NCI-H2029 treated with DMSO at 0.1 percent for 48 hours (cell line): Measurements from ENCODE around the gene SIRT3.

Experiments used
- DNase-seq: peaks from one replicate; lab custom pipeline; 2025; lab: John Stamatoyannopoulos, UW

The SIRT3 gene

GRCh38 chr11:215581-216037, 20.5 kb downstream of the SIRT3 start:
- DNase-seq = no peak

DNA sequence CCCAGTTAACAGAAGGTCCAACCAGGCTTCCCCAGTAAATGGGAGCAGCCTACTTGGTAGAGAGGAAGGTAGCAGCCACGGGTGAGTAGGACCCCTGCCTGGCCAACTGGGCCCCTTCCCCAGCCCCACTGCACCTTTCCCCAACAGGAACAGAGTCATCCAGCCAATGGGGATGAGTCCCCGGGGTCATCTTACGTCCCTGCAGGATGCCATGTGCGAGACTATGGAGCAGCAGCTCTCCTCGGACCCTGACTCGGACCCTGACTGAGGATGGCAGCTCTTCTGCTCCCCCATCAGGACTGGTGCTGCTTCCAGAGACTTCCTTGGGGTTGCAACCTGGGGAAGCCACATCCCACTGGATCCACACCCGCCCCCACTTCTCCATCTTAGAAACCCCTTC, 22.1 kb downstream of the SIRT3 start:
- DNase-seq = no peak

DNA sequence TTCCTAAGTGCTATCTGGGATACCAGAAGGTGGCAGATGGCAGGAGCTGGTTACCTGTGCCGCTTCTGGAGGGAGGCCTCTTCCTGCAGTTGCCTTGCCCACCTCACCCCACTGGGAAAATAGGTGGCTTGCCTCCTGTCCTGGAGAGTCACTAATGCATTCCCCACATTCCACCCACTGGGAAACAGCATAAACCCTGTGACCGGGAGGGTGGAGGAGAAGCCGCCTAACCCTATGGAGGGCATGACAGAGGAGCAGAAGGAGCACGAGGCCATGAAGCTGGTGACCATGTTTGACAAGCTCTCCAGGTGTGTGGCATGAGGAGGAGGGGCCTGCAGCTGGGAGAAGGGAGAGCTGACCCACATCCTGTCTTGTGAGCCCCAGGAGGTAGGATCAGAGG, 23.0 kb downstream of the SIRT3 start:
- DNase-seq = no peak

DNA sequence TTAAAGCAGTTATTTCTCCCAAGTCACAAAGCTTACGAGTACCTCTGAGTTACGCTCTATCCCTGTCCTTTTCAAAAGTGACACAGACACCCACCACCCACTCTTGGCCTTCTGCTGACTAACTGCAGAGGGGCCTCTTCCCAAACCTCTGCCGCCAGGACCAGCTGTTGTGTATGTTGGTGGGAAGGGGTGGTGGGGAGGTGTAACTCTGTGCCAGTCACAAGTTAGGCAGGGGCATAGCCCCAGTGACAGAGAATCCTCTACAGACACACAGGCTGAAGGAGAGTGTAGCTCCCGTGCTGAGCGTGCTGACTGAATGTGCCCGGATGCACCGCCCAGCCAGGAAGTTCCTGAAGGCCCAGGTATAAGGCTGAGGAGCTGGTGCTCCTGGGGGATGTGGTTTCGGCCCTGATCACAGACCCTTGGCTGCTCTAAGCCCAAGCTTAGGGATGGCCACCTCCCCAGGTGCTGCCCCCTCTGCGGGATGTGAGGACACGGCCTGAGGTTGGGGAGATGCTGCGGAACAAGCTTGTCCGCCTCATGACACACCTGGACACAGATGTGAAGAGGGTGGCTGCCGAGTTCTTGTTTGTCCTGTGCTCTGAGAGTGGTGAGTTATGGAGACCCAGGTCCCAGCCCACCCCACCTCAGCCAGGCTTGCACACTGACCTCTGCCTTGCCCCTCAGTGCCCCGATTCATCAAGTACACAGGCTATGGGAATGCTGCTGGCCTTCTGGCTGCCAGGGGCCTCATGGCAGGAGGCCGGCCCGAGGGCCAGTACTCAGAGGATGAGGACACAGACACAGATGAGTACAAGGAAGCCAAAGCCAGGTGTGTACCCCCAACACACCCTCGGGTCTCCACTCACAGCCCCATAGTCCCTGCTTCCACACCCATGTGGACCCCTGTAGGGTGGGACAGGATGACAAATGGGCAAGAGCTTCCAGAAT, 23.7 kb downstream of the SIRT3 start:
- DNase-seq = no peak

- no peak for DNase-seq
Measured at GRCh38 chr11:211741-212140, 24.4 kb downstream of the SIRT3 start.

DNA sequence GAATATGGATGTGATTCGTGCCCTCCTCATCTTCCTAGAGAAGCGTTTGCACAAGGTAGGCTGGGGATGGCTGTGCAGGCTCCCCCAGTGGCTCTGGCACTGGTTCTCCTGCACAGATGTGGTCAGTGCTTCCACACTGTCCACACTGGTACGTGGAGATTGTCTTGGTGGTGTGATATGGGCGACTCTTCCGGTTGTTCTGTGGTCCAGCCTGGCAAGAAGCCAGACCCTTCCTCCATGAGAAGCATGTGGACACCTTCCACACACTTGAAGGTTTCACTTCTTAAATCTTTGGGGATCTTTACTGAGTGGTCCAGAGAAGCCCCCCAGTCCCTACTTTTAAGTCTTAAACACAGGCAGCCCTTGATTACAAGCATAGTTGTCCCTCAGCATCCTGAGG, 24.8 kb downstream of the SIRT3 start:
- no peak for DNase-seq

DNA sequence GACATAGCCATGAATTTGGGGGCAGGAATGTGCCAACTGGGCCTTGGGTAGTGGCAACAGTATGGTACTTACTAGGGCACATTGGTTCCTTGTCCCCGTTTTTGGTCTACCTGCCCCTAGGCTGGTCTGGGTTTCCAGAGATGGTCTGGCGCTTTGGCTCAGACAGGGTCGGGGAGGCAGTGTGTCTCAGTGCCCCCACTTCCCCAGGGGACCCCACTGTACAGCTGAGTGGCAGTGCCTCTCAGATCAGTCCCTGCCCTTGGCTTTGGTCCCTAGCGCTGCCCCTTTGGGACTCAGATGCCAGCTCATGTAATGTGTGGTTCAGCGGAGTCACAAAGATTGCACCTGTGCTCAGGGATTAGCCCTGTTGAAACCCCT, 25.4 kb downstream of the SIRT3 start:
- DNase-seq = no peak

- no peak for DNase-seq
Measured at GRCh38 chr11:210122-210802, 25.9 kb downstream of the SIRT3 start.

DNA sequence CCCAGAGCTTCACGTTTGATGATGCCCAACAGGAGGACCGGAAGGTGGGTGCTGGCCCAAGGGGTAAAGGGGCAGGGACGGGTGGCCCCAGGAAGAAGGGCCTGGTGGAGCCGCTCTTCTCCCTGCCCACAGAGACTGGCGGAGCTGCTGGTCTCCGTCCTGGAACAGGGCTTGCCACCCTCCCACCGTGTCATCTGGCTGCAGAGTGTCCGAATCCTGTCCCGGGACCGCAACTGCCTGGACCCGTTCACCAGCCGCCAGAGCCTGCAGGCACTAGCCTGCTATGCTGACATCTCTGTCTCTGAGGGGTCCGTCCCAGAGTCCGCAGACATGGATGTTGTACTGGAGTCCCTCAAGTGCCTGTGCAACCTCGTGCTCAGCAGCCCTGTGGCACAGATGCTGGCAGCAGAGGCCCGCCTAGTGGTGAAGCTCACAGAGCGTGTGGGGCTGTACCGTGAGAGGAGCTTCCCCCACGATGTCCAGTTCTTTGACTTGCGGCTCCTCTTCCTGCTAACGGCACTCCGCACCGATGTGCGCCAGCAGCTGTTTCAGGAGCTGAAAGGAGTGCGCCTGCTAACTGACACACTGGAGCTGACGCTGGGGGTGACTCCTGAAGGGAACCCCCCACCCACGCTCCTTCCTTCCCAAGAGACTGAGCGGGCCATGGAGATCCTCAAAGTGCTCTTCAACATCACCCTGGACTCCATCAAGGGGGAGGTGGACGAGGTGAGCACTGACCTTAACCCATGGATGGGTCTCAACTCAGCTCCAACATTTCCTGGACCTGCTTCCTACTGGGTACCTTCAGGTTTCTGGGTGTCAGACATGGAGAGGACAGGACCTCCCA, 26.6 kb downstream of the SIRT3 start:
- DNase-seq = no peak

GRCh38 chr11:208917-209260, 27.3 kb downstream of the SIRT3 start:
- DNase-seq = no peak

- DNase-seq = peak; percentile 25
Measured at GRCh38 chr11:208181-208916, 27.8 kb downstream of the SIRT3 start.

GRCh38 chr11:207863-208180, 28.3 kb downstream of the SIRT3 start:
- no peak for DNase-seq

DNA sequence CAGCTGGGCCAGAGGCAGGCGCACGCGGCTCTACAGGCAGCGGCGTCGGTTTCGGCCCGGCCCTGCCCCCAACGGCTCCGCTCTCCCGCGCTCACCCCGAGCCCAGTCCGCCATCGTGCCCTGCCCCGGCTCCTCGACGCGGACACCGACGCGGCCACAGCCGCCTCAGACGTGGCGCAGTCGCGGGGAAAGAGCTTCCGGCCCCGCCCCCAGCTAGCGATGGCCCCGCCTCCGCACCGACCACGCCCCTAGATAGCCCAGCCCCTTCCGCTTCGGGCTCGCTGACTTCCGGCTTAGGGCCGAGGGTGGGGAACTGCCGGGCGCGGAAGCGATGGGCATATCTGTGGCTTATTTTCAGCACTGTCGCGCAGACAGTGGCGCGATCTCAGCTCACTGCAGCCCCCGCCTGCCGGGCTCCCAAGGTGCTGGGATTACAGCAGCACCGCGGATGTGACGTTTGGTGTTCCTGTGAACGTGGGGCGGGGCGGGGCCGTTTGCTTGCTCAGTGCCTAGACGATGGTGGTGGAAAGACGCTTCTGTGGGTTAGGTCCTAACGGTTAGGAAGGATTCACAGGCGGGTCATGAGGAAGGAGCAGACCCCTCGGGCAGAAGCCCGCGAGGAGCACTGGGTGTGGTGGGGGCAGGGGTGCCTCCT, 28.8 kb downstream of the SIRT3 start, which contains the start of the genes BET1L and RIC8A:
BET1L (minus strand) TSS at position 192 of the 655 bp plus-strand sequence; CDS start at position 114, 78 bp downstream.
RIC8A (plus strand) TSS at position 501 of the 655 bp plus-strand sequence. CDS start 1,147 bp downstream, outside the sequence.
- DNase-seq = peak; percentile 85

GRCh38 chr11:206526-207207, 29.5 kb downstream of the SIRT3 start:
- no peak for DNase-seq

GRCh38 chr11:206002-206384, 30.1 kb downstream of the SIRT3 start:
- no peak for DNase-seq

DNA sequence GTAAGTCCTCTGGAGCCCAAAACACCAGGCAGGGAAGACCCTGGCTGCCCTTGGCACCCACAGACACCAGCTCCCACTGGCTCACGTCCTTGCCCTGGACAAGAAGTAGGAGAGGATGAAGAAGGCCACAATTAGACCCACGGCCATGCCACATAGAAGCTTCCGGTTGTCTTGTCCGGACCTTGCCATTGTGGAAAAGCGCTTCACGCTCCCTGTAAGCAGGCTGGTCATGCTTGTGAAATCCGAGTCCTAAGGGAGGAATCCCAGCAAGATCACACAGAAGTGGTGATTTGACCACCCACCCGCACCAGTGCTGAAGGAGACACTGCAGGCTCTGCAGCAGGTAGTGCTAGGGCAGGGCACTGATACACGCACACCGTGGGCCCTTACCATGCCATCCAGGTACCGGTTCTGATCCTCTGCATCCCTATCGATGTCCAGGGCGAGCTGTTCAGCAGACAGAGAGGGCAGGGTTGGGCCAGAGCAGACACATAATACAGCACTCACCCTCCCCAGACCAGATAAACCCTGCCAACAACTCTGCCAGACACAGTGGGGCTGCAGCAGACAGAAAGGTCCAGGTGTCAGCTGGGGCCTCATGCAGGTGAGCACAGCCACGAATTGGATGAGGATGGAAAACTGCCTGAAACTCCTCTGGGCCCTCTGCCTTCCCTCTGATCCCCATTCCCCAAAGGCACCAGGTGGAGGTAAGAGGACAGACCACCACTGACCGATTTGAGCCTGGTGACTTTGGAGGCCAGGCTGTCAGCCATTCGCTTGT, 30.7 kb downstream of the SIRT3 start:
- DNase-seq = no peak

GRCh38 chr11:204587-205109, 31.5 kb downstream of the SIRT3 start:
- no peak for DNase-seq

GRCh38 chr11:203945-204586, 32.1 kb downstream of the SIRT3 start:
- no peak for DNase-seq
